ENCODE data around the gene TMEM41A.

DNA sequence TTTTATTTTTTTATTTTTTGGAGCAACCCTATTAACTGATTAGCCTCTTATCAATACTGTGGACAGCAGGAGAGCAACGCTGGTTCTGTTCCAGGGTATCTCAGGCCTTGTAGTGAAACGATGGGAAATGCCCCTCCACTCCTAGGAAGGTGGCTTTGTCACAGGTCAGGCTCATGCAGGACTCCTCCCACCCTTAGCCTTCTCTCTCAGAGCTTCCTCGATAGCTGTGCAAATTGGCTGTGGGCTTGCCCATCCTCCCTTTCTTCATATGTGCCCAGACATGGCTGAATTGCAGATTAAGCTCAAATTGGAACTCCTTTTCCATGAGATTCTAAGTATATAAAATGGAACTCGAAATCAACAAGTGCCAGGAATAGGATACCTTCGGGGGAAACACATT lies 38.5 kb downstream of the TMEM41A start:
- TF ChIP-seq EZH2 (IDR thresholded peaks at IDR 0.05; ENCODE audit: low read length), result no peak
- TF ChIP-seq, protein P1, sequence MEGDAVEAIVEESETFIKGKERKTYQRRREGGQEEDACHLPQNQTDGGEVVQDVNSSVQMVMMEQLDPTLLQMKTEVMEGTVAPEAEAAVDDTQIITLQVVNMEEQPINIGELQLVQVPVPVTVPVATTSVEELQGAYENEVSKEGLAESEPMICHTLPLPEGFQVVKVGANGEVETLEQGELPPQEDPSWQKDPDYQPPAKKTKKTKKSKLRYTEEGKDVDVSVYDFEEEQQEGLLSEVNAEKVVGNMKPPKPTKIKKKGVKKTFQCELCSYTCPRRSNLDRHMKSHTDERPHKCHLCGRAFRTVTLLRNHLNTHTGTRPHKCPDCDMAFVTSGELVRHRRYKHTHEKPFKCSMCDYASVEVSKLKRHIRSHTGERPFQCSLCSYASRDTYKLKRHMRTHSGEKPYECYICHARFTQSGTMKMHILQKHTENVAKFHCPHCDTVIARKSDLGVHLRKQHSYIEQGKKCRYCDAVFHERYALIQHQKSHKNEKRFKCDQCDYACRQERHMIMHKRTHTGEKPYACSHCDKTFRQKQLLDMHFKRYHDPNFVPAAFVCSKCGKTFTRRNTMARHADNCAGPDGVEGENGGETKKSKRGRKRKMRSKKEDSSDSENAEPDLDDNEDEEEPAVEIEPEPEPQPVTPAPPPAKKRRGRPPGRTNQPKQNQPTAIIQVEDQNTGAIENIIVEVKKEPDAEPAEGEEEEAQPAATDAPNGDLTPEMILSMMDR (optimal IDR thresholded peaks at IDR 0.05 in 1 of 3, IDR thresholded peaks at IDR 0.05 in 1 of 3, conservative IDR thresholded peaks at IDR 0.05 in 1 of 3; ENCODE audit: extremely low read depth in 1 of 3, insufficient read depth in 2 of 3, low read length in 3 of 3), result no peak

All from keratinocyte (primary cell).